Smooth muscle cell (in vitro differentiated cells): Measurements from ENCODE around the gene FAM149A. TPM values are rescaled to one million over a fixed set of nuclear protein-coding genes. Genes with fewer than 3 reads are reported as not detected.

ENCODE experiments used
- DNase-seq: peaks from one replicate; lab custom pipeline; 2025; ENCODE audit not compliant: unreplicated experiment; lab: John Stamatoyannopoulos, UW
- H2AFZ ChIP-seq: fragments of 200-600 bp; sonication (generic); 2 replicates; pipeline ENCODE4 v1.6.0; 2016; ENCODE audit warnings: antibody characterized with exemption, low read depth, mild to moderate bottlenecking
- H3F3A ChIP-seq: fragments of 200-600 bp; sonication (generic); 2 replicates; pipeline ENCODE4 v1.6.0; 2017; ENCODE audit warnings: antibody characterized with exemption, low read depth
- H3K27ac ChIP-seq: fragments of 200-600 bp; sonication (generic); 2 replicates; pipeline ENCODE4 v1.5.1; 2016; ENCODE audit warnings: low read depth, mild to moderate bottlenecking
- H3K27me3 ChIP-seq: fragments of 200-600 bp; sonication (generic); 2 replicates; pipeline ENCODE4 v1.6.1; 2016; ENCODE audit warnings: low read depth, mild to moderate bottlenecking
- H3K36me3 ChIP-seq: fragments of 200-600 bp; sonication (generic); 2 replicates; pipeline ENCODE4 v1.5.1; 2016; ENCODE audit warnings: low read depth
- H3K4me1 ChIP-seq: fragments of 200-600 bp; sonication (generic); 2 replicates; pipeline ENCODE4 v1.5.1; 2016; ENCODE audit warnings: low read depth
- H3K4me2 ChIP-seq: fragments of 200-600 bp; sonication (generic); 2 replicates; pipeline ENCODE4 v1.6.0; 2016; ENCODE audit warnings: mild to moderate bottlenecking
- H3K4me3 ChIP-seq: fragments of 200-600 bp; sonication (generic); 2 replicates; pipeline ENCODE4 v1.5.1; 2016; ENCODE audit warnings: mild to moderate bottlenecking
- H3K79me2 ChIP-seq: fragments of 200-600 bp; sonication (generic); 2 replicates; pipeline ENCODE4 v1.6.0; 2016; ENCODE audit warnings: low read depth, mild to moderate bottlenecking
- H3K9ac ChIP-seq: fragments of 200-600 bp; sonication (generic); 2 replicates; pipeline ENCODE4 v1.6.0; 2016; ENCODE audit warnings: low read depth
- H3K9me3 ChIP-seq: fragments of 200-600 bp; sonication (generic); replicated peaks from 2 replicates; pipeline ENCODE4 v1.5.1; 2016; ENCODE audit warnings: low read depth
- H4K20me1 ChIP-seq: fragments of 200-600 bp; sonication (generic); 2 replicates; pipeline ENCODE4 v1.6.0; 2016; ENCODE audit warnings: low read depth
- CTCF ChIP-seq: fragments of 200-600 bp; sonication (generic); IDR thresholded peaks from 2 replicates; pipeline ENCODE4 v1.5.1; 2017; ENCODE audit warnings: borderline replicate concordance, mild to moderate bottlenecking, antibody characterized with exemption; ENCODE audit not compliant: insufficient read depth, poor library complexity, severe bottlenecking
- WGBS: methylation state at CpG from one replicate; pipeline ENCODE4 v1.1.7; 2016; ENCODE audit warnings: low lambda C conversion rate; 5-methylcytosine and 5-hydroxymethylcytosine counted together
- polyA plus RNA-seq: library from polyadenylated mRNA; unstranded; fragments of >200 nt; fragmentation: Nextera tagmentation; extraction: Ambion mirVana; gene quantifications from 2 replicates; pipeline ENCODE4 v1.2.1, GENCODE V29; 2016
- total RNA-seq: library from RNA; depleted of rRNA; stranded (reverse); fragments of >200 nt; gene quantifications from 2 replicates; pipeline ENCODE4 v1.2.3, GENCODE V29; 2014

Gene FAM149A
- total and polyA plus RNA-seq, 2 experiments from 2014 or later: 0.55 to 5.8 TPM

DNA sequence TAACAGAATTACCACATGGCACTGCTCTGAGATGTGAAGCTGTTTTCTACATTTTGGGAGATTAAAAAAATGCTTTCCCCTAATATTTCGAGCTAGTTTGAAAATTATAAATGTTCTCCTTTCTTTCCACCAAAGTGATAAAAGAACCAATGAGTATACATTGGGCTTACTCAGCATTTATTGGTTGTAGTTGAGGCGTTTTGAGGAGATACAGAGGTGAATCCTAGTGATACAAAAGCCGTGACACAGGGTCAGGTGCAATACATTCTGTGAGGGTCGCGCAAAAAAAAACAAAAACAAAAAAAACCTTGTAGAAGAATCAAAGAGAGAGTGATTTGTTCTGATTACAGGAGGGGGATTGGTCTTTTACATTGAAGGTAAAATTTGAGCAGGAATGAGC lies 54.5 kb downstream of the FAM149A start:
- Histone ChIP-seq H3K9me3 (no peaks in the 10 kb centered on the region), H3F3A (no peaks in the 10 kb centered on the region), H4K20me1 (no peaks in the 10 kb centered on the region), H3K27ac (no peak overlapping the region), H3K36me3 (no peaks in the 10 kb centered on the region), H3K4me3 (no peak overlapping the region), H3K4me2 (no peak overlapping the region), H2AFZ (no peak overlapping the region), H3K27me3 (no peaks in the 10 kb centered on the region), H3K79me2 (no peaks in the 10 kb centered on the region), H3K9ac (no peak overlapping the region), H3K4me1 (no peaks in the 10 kb centered on the region)
- WGBS: 91% methylated on average over 5 of the region's 5 CpGs
- TF ChIP-seq CTCF: no peak
- no peak for DNase-seq

- Histone ChIP-seq H3K27me3 (no peaks in the 10 kb centered on the region), H3K4me1 (no peaks in the 10 kb centered on the region), H3K4me3 (no peak overlapping the region), H2AFZ (no peak overlapping the region), H3K36me3 (no peaks in the 10 kb centered on the region), H3K27ac (no peak overlapping the region), H4K20me1 (no peaks in the 10 kb centered on the region), H3F3A (no peaks in the 10 kb centered on the region), H3K9me3 (no peaks in the 10 kb centered on the region), H3K79me2 (no peaks in the 10 kb centered on the region), H3K9ac (no peak overlapping the region), H3K4me2 (no peak overlapping the region)
- TF ChIP-seq CTCF: no peak
- DNase-seq: no peak
- WGBS: 97% methylated on average over 6 of the region's 6 CpGs
Measured at GRCh38 chr4:186159613-186160012, 55.1 kb downstream of the FAM149A start.

DNA sequence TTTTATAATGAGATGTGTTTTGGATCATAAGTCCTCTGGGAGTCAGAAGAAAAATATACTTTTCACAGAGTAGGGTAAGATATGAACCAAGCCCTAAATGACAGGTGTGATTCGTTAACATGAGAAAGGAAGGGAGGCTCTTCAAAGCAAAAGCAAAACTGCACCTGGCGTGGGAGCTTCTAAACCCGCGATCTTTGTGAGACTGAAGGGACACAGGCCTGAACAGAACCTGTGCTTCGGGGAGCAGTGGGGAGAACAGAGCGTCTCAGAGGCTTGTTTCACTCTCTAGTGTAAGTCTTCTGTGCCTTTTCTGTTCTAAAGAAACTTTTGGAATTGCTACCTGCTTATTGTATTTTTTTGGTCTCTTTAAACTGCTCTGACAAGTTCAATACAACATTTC lies 56.6 kb downstream of the FAM149A start:
- Histone ChIP-seq H2AFZ (no peak overlapping the region), H3K79me2 (no peaks in the 10 kb centered on the region), H3K36me3 (no peaks in the 10 kb centered on the region), H3K4me1 (no peaks in the 10 kb centered on the region), H3K27ac (no peak overlapping the region), H3F3A (no peaks in the 10 kb centered on the region), H4K20me1 (no peaks in the 10 kb centered on the region), H3K4me3 (no peak overlapping the region), H3K9me3 (no peaks in the 10 kb centered on the region), H3K4me2 (no peak overlapping the region), H3K9ac (no peak overlapping the region), H3K27me3 (no peaks in the 10 kb centered on the region)
- 86% methylated on average over 6 of the region's 6 CpGs for WGBS
- DNase-seq: no peak
- no peak for TF ChIP-seq CTCF

GRCh38 chr4:186166852-186167512 lies 62.5 kb downstream of the FAM149A start:
- 88% methylated on average over 15 of the region's 15 CpGs for WGBS
- no peak overlapping the region for H3K4me3 ChIP-seq
- H3K4me1 ChIP-seq: no peaks in the 10 kb centered on the region
- DNase-seq: no peak
- no peaks in the 10 kb centered on the region for H4K20me1 ChIP-seq
- H3K36me3 ChIP-seq: no peaks in the 10 kb centered on the region
- H3K79me2 ChIP-seq: no peaks in the 10 kb centered on the region
- H3K9ac ChIP-seq: no peak overlapping the region
- no peak overlapping the region for H3K27ac ChIP-seq
- H3K4me2 ChIP-seq: no peak overlapping the region
- H3K27me3 ChIP-seq: no peaks in the 10 kb centered on the region
- no peak for TF ChIP-seq CTCF
- H3K9me3 ChIP-seq: no peaks in the 10 kb centered on the region
- H2AFZ ChIP-seq: no peak overlapping the region
- no peaks in the 10 kb centered on the region for H3F3A ChIP-seq
